SIG-M5 (cell line): Measurements from ENCODE around the gene RBL2.
"Not testable (repeated sequence)": the region's sequence is repeated elsewhere in the genome, so short reads cannot be mapped to it uniquely, and the experiment has no call there.

Experiments used
- DNase-seq: peaks from one replicate; lab custom pipeline; 2025; lab: John Stamatoyannopoulos, UW

Gene RBL2

GRCh38 chr16:53434377-53435065 lies at the start of gene RBL2:
Gene RBL2, plus strand, starts transcription at chr16:53434471. Its CDS starts 86 bp downstream, at chr16:53434557.
- no peak for DNase-seq

DNA sequence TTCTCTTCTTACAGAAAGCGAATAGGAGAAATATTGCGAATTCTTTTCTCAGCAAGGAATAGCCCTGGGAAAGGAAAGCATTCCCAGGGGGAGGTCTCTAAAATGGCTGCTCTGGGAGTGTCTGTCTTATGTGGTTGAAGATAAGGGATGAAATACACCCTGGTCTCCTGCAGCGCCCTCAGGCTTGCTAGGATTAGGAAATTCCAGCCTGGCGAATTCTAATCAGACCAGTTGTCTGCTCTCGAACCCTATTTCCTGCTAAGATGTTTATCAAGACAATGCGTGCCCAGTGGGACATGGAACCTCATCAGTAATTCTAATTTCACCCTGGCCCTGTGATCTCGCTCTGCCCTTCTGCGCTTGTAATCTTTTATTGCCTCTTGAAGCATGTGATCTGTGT lies 49.7 kb upstream of the RBL2 start:
- DNase-seq, result not testable (repeated sequence)

GRCh38 chr16:53404959-53405358 lies 29.3 kb upstream of the RBL2 start:
- no peak for DNase-seq

DNA sequence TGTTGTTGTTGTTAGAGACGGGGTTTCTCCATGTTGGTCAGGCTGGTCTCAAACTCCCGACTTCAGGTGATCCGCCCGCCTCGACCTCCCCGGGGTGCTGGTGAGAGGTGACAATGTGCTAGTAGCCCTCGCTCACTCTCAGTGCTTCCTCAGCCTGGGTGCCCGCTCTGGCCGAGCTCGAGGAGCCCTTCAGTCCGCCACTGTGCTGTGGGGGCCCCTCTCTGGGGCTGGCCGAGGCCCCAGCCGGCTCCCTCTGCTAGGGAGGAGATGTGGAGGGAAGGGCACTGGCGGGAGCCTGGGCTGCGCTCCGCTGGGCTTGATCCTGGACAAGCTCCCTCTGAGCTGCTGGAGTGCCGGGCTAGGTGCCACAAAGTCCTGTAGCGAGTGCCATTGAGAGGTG lies 21.7 kb upstream of the RBL2 start:
- DNase-seq, result no peak

GRCh38 chr16:53413864-53414263 lies 20.4 kb upstream of the RBL2 start:
- DNase-seq, result no peak

- no peak for DNase-seq
Observed at GRCh38 chr16:53414381-53414780, 19.9 kb upstream of the RBL2 start.

- DNase-seq, result no peak
Observed at GRCh38 chr16:53415504-53415903, 18.8 kb upstream of the RBL2 start.

DNA sequence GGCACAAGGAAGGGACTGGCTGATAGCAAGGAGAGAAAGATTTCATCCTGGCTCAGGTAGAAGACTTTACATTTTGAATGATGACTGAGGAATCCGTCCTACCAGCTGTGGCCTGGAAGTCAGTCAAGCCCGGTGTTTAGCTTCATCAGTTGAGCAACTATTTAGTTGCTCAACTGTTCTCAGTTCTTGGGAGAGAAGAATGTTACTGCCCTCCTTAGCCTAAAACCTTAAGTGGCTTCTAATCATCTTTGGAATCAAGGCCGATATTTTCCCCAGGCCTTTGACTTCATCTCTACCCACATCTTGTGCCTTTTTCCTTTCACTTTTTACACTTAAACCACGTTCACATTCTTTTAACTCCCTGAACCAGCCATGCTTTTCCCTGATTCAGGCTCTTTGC lies 17.3 kb upstream of the RBL2 start:
- DNase-seq, result no peak

- no peak for DNase-seq
Observed at GRCh38 chr16:53417976-53418375, 16.3 kb upstream of the RBL2 start.

- not testable (repeated sequence) for DNase-seq
Observed at GRCh38 chr16:53419383-53419709, 14.9 kb upstream of the RBL2 start.

DNA sequence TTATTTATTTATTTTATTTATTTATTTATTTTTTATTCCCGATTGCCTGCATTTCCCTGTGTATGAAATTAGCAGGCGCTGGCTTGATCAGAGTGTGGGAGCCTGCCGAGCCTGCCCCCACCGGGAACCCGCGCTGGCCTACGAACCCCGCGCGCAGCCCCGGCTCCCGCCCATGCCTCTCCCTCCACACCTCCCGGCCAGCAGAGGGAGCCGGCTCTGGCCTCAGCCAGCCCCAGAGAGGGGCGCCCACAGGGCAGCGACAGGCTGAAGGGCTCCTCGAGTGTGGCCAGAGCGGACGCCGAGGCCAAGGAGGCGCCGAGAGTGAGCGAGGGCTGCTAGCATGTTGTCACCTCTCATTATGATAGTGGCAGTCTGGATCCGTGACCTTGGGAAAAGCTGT lies 13.0 kb upstream of the RBL2 start:
- DNase-seq, result no peak

DNA sequence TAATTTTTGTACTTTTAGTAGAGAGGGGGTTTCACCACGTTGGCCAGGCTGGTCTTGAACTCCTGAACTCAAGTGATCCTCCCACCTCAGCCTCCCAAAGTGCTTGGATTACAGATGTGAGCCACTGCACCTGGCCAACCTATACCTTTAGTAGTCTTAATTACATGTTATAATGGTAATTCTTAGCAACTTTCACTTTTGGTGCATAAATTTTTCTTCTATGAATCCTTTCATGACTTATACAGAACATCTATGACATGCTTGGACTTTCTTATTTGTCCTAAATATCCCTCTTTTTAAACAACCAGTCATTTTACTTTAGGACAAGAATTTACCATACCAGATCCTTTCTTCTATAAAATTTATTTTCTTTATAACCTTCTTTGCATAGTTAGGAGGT lies 10.3 kb upstream of the RBL2 start:
- not testable (repeated sequence) for DNase-seq

- no peak for DNase-seq
Observed at GRCh38 chr16:53428681-53429080, 5.6 kb upstream of the RBL2 start.

- DNase-seq, result no peak
Observed at GRCh38 chr16:53429221-53429943, 4.9 kb upstream of the RBL2 start.

DNA sequence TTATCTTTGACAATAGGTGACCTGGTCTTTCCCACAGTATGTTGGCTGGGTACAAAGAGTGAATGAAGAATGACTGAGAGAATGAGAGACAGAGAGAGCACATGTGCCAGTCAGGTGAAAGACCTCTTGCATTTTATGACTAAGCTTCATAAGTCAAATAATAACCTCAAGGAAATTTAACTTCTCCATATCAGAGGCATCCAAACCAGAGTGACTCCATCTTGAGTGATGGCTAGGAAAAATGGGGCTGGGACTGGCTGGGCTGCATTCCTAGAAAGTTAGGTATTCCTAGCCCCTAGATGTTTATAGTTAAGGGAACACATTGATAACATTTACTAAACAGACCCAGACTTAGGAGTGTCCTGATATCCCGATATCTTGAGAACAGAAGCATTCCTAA lies 3.9 kb upstream of the RBL2 start:
- no peak for DNase-seq

GRCh38 chr16:53433509-53433908 lies 762 bp upstream of the RBL2 start:
- no peak for DNase-seq

DNA sequence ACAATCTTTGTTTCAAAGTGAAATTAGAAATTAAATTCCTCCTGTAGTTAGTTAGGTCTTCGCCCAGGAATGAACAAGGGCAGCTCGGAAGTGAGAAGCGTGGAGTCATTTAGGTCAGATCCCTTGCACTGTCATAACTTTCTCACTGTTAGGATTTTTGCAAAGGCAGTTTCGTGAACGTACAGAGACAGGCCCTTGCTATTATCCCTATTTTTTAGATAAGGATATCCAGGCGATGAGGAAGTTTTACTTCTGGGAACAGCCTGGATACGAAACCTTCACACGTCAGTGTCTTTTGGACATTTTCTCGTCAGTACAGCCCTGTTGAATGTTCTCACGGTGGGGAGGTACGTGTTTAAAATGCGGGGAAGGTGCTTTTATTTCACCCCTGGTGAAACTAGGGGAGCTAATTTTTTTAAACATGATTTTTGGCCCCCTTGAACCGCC lies 318 bp upstream of the RBL2 start:
- no peak for DNase-seq

GRCh38 chr16:53435066-53435688 lies 906 bp downstream of the RBL2 start:
- DNase-seq, result no peak

DNA sequence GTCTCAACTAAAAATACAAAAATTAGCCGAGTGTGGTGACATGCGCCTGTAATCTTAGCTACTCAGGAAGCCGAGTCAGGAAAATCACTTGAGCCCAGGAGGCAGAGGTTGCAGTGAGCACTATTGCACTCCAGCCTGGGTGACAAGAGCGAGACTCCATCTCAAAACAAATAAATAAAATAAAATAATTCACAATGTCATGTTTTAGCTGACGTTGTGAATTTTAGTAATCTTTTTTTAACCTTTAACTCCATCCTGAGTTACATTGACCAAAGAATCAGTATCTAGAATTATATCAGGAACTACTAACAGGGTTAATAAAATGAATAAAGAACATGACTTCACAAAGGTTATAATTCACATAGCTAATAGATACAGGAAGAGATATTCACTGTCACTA lies 5.9 kb downstream of the RBL2 start:
- DNase-seq, result no peak

DNA sequence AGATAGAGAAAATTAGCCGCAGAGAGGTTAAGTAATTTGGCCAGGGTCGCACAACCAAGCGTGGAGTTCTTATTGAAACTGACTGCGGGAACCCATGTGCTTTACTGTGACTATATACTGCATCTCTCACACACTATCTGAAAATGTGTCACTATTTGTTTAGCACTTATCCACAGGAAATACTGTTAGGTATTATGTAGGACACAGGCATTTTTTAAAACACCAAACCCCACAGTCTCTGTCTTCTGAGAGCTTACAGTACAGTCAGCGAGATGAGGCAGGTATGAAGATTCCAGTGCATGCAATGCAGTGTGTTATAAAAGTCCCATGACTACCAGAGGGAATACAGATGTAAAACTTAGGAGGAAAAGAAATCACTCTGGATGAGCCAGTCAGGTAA lies 11.3 kb downstream of the RBL2 start:
- no peak for DNase-seq

- no peak for DNase-seq
Observed at GRCh38 chr16:53446090-53446489, 11.8 kb downstream of the RBL2 start.

DNA sequence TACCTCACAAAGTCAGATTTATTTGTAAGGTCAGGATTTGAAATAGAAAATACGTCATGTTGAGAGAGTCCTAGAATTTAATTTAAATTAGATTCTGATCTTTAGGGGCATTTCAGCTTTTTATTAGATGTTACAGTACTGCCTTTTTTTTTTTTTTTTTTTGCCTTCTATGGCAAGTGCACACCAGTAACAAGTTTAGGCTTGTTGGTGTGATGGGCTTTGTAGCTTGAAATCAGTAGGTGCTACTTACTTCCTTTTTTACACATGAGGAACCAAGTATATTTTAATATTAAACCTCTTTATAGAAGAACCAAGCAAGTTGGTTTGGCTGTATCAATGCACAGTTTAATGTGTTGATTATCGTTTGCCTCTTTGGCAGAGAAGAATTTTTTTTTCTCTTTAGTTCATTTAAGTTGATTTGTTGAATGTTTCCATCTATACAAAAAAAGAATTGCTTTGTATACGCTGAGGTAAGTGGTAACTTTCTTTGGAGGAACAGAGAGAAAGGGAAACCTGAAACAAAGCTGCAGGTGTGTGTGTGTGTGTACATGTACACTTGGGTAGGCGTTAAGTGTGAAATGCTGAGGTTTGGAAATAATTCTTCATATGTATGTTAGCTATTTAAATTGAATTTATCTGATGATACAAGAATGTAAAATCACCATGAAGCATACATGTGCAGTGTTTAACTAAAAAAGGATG lies 15.7 kb downstream of the RBL2 start:
- no peak for DNase-seq

GRCh38 chr16:53453928-53454327 lies 19.7 kb downstream of the RBL2 start:
- DNase-seq, result no peak
